Measurements from ENCODE around the gene KIF23.

Gene KIF23

DNA sequence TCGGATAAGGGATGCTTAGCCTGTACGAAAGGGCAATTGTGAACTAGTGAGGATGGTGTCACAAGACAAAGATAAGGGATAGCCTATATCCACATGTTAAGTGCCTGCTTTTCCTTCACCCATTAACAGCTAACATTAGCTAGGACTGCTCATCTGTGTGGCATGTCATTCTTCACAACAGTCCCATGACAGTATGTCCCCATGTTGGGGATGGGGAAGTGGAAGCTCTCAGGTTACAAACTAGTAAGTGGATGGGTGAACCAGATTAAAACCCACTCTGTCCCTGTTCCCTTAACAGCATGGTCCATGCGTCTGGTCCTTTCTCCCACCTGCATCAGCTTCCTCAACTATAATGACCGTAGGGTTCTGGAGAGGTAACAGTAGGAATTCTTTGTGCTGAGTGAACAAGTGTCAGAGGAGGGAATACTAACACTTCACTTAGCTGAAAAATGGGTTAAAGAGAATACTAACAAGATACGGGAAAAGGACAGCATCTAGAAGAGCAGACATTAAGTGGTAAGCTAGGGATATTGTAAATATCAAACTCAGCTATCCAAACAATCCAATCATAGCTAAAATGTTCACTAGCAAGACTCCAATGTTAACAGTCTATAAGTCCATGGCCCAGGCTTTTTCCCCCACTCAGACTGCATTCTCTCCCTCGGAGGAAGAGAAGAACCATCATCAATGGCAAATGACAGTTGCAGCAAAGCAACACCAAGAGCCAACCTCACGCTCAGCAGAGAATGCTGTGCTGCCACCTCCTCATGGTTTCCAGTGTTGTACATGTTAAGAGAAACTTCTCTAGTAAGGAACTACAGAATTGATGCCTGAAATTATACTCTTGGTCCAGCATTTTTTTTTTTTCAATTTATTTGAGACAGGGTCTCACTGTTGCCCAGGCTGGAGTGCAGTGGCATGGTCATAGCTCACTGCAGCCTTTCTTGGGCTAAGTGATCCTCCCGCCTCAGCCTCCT, 43.4 kb downstream of the KIF23 start:
- TF ChIP-seq, protein P1, sequence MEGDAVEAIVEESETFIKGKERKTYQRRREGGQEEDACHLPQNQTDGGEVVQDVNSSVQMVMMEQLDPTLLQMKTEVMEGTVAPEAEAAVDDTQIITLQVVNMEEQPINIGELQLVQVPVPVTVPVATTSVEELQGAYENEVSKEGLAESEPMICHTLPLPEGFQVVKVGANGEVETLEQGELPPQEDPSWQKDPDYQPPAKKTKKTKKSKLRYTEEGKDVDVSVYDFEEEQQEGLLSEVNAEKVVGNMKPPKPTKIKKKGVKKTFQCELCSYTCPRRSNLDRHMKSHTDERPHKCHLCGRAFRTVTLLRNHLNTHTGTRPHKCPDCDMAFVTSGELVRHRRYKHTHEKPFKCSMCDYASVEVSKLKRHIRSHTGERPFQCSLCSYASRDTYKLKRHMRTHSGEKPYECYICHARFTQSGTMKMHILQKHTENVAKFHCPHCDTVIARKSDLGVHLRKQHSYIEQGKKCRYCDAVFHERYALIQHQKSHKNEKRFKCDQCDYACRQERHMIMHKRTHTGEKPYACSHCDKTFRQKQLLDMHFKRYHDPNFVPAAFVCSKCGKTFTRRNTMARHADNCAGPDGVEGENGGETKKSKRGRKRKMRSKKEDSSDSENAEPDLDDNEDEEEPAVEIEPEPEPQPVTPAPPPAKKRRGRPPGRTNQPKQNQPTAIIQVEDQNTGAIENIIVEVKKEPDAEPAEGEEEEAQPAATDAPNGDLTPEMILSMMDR (conservative IDR thresholded peaks at IDR 0.05; ENCODE audit: low read length), result no peak
- H3K4me3 ChIP-seq (ENCODE audit: low read length), result no peak overlapping the region
- DNase-seq (ENCODE audit: low read depth), result no peak

DNA sequence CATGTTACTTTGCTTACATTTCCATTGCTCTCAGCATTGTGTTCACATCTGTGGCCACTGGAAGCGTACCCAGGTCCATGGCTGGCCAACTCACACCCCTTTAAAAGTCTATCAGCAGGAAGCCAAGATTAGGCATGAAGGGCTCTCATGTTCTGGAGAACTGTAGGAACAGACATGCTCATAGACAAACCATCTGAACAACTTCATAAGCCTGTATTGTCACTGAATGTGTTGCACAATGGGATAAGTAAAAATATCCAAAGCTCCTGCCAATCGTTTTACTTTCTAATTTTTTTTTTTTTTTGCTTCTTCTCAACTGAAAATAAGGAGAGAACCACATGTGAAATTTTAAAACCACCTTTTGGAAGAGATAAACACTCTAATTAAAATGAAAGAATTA, 44.9 kb downstream of the KIF23 start:
- peak; percentile 45 for DNase-seq (ENCODE audit: low read depth)
- no peak overlapping the region for H3K4me3 ChIP-seq (ENCODE audit: low read length)
- TF ChIP-seq, protein P1 (conservative IDR thresholded peaks at IDR 0.05; ENCODE audit: low read length), result no peak

DNA sequence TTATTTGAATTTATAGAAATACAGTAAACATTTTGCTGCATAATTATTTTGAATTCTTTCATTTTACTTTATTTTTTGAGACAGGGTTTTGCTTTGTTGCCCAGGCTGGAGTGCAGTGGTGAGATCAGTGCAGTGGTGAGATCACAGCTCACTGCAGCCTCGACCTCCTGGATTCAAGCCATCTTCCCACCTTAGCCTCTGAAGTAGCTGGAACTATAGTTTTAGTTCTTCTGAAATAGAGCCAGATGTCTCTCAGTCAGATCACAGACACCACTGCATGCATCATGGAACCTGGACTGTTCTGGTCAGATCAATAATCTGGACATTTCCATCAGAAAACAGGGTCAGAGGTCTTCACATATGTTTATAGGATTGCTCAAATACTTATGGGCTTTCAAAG, 46.3 kb downstream of the KIF23 start:
- no peak overlapping the region for H3K4me3 ChIP-seq (ENCODE audit: low read length)
- TF ChIP-seq, protein P1 (conservative IDR thresholded peaks at IDR 0.05; ENCODE audit: low read length), result no peak
- DNase-seq (ENCODE audit: low read depth), result no peak

DNA sequence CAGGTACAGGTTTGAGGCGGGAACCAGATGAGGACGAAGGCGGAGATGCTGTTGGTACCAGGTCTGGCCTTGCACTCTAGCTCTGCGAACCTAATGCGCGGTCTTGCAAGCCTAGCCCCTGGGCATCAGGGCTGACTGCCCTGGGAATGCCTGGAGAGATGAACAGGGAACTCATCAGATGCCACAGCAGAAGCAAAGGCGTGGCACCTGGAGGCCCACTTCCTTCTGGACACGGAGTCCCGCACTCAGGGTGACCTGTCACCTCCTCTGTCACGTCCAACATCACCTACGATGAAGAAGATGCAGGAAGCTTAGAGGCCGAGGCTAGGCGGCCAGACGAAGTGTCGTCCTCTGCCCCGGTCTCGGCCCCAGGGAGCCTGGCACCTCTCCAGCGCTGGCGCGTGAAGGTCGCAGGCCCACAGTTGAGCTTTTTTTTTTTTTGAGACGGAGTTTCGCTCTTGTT, 47.9 kb downstream of the KIF23 start:
- H3K4me3 ChIP-seq (ENCODE audit: low read length), result peak overlapping the region; percentile 65
- DNase-seq (ENCODE audit: low read depth), result no peak
- TF ChIP-seq, protein P1 (conservative IDR thresholded peaks at IDR 0.05; ENCODE audit: low read length), result no peak

DNA sequence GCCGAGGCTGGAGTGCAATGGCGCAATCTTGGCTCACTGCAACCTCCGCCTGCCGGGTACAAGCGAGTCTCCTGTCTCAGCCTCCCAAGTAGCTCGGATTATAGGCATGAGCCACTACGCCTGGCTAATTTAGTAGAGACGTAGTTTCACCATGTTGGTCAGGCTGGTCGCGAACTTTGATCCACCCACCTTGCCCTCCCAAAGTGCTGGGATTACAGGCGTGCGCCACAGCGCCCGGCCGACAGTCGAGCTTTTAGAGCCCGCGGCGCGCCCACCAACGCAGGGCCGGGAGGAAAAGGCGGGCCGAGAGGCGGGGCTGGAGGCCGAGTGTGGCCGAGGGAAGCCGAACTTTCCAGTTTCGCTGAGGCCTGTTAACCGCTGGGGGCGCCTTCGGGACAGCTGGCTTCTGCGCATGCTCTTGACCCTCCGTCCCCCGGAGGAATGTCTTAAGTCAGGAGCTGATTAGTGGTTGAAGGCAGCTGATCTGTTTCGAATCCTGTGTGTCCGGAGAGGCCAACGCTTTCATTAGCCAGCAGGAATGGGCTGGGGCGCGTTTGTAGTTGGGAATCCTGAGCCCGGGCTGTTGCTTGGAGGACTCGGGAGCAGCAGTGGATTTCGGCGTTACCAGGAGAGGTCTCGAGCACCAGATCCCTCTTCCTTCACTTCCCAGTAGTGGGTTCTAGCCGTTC, 48.5 kb downstream of the KIF23 start:
- TF ChIP-seq, protein P1 (conservative IDR thresholded peaks at IDR 0.05; ENCODE audit: low read length), result peak; percentile 78
- peak overlapping the region; percentile 69 for H3K4me3 ChIP-seq (ENCODE audit: low read length)
- peak; percentile 98 for DNase-seq (ENCODE audit: low read depth)

DNA sequence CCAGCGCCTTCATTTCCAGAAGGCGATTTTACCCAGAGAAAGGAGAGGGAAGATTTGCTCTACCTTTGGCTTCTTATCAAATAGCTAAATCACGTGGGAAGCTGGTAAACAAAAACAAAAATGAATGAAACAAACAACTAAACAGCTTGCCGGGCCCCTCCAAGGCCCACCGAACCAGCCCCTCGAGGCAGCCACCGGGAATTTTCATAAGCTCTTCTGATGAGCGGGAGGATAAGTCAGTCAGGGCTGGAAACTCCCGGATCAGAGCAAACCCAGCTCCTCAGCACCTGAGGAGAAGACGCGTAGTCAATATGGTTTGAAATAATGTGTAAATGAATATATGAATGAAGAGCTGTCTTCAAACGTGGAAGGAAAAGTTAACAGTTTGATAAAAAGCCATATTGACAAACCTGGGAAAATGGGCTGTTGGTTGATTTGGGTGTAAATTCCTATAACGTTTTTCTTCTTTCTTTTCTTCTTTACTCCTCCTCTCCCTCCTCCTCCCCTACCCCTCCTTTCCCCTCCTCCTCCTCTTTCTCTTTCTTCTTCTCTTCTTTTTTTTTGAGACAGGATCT, 49.1 kb downstream of the KIF23 start:
- no peak for DNase-seq (ENCODE audit: low read depth)
- TF ChIP-seq, protein P1 (conservative IDR thresholded peaks at IDR 0.05; ENCODE audit: low read length), result no peak
- H3K4me3 ChIP-seq (ENCODE audit: low read length), result peak overlapping the region; percentile 69
